RWPE1 (cell line): Measurements from ENCODE around the gene PANK1.

Experiments
- CTCF ChIA-PET: fragments of 350-600 bp; sonication (Branson Sonifier 250); formaldehyde crosslinking; extraction: SDS; loops from one replicate; lab custom pipeline; 2021; lab: Yijun Ruan, JAX
- POLR2A ChIA-PET: fragments of 400-600 bp; formaldehyde crosslinking; extraction: SDS; loops from one replicate; lab custom pipeline; 2020; ENCODE audit warnings: antibody characterized with exemption; ENCODE audit not compliant: low non-redundant PET; lab: Yijun Ruan, JAX
- DNase-seq: peaks from one replicate; pipeline ENCODE4 v3.0.0; 2012; ENCODE audit warnings: low spot score
- H3K27ac ChIP-seq: fragments of 450-650 bp; 2 replicates; pipeline ENCODE4 v1.5.1; 2017
- TF ChIP-seq, protein P1 (sequence below): fragments of 450-650 bp; conservative IDR thresholded peaks from 2 replicates; pipeline ENCODE4 v1.5.1; 2017; ENCODE audit warnings: low read depth, mild to moderate bottlenecking

PANK1 gene

DNA sequence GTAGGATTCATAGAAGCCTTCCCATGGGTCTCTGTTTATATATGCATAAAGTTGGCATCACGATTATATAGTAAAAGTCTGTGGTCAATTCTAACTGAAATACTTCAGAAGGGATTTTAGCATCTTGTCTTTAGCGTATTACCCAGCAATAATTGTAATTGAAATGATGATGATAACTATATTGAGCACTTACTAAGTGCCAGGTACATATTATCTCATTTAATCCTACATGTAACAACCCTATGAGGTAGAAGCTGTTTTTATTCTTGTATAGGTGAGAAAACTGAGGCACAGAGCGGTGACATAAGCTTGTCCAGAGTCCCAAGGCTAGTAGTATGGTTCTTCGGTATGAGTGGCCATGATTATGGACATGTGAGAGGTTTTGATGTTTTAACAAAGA is 33.8 kb downstream of the PANK1 start:
- ChIA-PET POLR2A (no interaction called here), CTCF (no interaction called here)
- DNase-seq: no peak
- H3K27ac ChIP-seq: no peak overlapping the region
- TF ChIP-seq, protein P1, sequence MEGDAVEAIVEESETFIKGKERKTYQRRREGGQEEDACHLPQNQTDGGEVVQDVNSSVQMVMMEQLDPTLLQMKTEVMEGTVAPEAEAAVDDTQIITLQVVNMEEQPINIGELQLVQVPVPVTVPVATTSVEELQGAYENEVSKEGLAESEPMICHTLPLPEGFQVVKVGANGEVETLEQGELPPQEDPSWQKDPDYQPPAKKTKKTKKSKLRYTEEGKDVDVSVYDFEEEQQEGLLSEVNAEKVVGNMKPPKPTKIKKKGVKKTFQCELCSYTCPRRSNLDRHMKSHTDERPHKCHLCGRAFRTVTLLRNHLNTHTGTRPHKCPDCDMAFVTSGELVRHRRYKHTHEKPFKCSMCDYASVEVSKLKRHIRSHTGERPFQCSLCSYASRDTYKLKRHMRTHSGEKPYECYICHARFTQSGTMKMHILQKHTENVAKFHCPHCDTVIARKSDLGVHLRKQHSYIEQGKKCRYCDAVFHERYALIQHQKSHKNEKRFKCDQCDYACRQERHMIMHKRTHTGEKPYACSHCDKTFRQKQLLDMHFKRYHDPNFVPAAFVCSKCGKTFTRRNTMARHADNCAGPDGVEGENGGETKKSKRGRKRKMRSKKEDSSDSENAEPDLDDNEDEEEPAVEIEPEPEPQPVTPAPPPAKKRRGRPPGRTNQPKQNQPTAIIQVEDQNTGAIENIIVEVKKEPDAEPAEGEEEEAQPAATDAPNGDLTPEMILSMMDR: no peak

DNA sequence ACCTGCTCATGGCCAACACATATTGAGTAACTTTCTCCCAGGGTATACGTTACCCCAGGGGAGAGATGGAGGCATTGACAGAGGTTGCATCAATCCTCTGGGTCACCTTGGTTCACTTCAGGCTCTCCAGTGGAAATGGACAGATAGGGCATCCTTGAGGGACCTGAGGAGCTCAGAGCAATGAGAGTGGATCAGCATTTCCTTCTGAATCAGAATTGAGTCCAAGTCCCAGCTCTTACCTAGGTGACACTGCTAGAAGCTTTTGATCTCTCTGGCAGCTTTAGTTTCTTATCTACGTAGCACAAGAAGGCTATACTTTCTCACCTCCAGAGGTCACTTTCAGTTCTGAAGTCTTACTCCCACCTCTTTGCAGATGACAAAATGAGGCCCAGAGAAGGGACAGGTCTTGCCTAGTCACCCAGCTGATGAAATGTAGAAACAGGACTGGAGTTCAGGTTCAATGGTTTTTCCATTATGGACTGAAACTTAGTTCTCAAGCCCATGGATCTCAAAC is 35.2 kb downstream of the PANK1 start:
- no peak overlapping the region for H3K27ac ChIP-seq
- no peak for DNase-seq
- TF ChIP-seq, protein P1: no peak
- POLR2A ChIA-PET: no interaction called here
- CTCF ChIA-PET: interaction anchor here (0.6 to 0.7 kb wide), 2 partner anchors 60 to 118 kb away, joined by 3 read pairs; no protein-coding TSS in a partner anchor

DNA sequence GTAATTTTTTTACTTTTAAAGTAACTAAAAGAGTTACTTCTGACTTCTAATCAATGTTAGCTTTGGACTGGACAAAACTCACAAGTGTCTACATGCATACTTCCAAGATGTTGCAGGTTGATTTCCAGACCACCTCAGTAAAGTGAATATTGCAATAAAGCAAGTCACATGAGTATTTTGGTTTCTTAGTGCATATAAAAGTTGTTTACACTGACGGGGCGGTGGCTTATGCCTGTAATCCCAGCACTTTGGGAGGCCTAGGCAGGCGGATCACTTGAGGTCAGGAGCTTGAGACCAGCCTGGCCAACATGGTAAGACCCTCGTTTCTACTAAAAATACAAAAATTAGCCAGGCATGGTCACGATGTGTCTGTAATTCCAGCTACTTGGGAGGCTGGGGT is 40.8 kb downstream of the PANK1 start:
- no peak for DNase-seq
- CTCF ChIA-PET: no interaction called here
- TF ChIP-seq, protein P1: no peak
- POLR2A ChIA-PET: interaction anchor here (0.6 to 0.7 kb wide), 2 partner anchors 29 to 1401 kb away, joined by 3 to 4 read pairs; no protein-coding TSS in a partner anchor
- no peak overlapping the region for H3K27ac ChIP-seq

DNA sequence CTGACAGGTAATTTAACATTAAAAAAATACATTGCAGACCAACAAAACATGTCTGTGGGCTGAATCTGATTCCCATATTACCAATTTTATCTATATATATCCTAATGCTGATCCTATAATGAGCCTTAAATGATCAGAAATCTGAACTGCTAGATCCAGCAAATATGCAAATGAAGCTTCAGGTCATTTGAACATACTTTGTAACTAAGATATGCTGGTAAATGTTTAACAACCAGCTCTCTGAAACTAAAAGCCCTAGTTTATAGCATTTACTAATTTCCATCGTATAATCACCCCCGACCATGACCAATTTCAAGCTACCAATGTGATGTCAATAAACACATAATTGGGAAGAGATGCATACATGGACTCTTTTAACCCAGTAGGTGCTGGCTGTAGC is 42.1 kb downstream of the PANK1 start:
- H3K27ac ChIP-seq: no peak overlapping the region
- ChIA-PET CTCF (interaction anchor here (0.6 kb wide), 1 partner anchor 89 kb away, joined by 3 read pairs; no protein-coding TSS in a partner anchor), POLR2A (no interaction called here)
- DNase-seq: no peak
- TF ChIP-seq, protein P1: no peak

DNA sequence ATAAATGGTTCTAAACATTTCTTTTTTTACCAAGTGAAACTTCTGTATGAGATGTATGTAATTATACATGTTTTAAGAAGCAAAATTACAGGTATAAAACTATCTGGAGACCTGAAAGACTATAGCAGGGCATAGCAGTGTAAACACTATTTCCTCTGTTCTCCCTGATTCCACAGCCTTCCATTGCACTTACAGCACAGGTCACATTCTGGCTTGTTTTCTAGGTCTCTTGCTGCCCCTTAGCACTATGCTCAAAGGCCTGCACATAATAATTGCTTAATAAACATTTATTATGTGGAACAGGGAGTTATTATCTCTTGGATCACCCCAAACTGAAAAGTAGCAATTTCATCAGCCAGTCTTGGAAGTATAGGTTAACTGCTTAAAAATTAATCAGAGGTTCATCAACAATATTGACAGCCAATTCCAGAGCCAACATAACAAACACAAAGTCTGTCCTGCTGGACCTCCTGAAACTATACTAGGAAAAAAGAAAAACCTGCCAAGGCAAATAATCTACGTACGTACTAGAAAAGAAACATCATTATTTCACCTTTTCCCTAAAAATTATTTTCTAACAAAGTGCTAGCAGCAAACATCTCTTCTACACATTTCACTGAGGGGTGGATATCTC is 43.2 kb downstream of the PANK1 start:
- no peak for DNase-seq
- H3K27ac ChIP-seq: no peak overlapping the region
- ChIA-PET POLR2A (no interaction called here), CTCF (no interaction called here)
- TF ChIP-seq, protein P1: no peak

DNA sequence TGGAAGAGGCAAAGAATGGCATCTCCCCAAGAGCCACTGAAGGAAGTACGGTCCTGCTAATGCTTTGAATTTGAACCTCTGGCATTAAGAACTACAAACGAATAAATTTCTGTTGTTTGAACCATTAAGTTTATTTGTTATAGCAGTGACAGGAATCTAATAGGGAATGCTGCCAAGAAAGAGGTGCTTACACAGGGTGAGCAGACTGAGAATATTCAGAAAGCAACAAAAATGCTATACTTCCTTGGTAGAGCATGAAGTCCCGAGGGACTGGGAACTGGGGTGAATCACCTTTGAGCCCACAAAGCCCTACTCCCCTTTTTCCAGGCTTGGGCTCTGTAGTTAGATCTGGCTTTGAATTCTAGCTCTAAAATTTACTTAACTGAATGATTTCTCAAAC is 45.0 kb downstream of the PANK1 start:
- TF ChIP-seq, protein P1: no peak
- no peak for DNase-seq
- ChIA-PET CTCF (interaction anchor here (0.6 kb wide), 1 partner anchor 21 kb away, joined by 3 read pairs; no protein-coding TSS in a partner anchor), POLR2A (no interaction called here)
- H3K27ac ChIP-seq: no peak overlapping the region
